Choroid plexus epithelial cell (primary cell): ENCODE results near the gene KLHL29.

ENCODE experiments used
- DNase-seq: peaks from one replicate; pipeline ENCODE4 v3.0.0-alpha.2; 2010; ENCODE audit warnings: low read depth
- H3K4me3 ChIP-seq: 2 replicates; pipeline ENCODE4 v1.5.1; 2011; ENCODE audit warnings: low read depth, mild to moderate bottlenecking, control low read depth, low read length, moderate library complexity
- TF ChIP-seq, protein P1 (sequence below): conservative IDR thresholded peaks from 2 replicates; pipeline ENCODE4 v1.5.1; 2011; ENCODE audit warnings: low read depth, mild to moderate bottlenecking, control low read depth, inconsistent platforms, low read length, moderate library complexity

The KLHL29 gene

DNA sequence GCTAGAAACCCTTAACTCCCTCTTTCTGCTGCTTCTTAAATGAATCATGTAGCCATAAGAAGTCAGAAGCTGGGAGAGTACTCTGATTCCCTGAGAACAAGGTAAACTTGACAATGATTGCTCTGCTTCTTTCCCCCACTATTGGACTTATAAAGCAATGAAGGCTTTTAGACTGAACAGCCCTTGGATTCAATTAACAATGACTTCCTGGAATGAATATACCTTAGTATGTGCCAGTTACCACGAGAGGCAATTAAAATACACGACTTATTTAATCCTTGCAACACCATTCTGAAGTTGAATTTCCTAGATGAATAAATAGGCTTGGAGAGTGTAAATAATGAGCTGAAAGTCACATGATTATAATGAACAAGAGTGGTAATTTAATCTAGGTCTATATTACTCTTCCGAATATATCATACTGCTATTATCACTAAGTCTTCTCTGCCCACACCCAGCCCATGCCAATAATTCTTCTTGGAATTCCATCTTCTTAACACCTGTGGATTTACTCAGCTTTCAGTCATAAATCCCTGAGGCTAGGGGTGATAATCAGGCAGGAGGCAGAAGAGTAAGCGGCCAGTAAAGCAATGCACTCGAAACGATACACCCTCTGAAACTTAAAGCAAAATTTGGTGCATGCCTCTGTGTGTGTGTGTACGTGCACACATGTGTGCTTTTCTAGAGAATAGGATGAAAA is 371.8 kb downstream of the KLHL29 start:
- DNase-seq, result no peak
- no peak overlapping the region for H3K4me3 ChIP-seq
- TF ChIP-seq, protein P1, sequence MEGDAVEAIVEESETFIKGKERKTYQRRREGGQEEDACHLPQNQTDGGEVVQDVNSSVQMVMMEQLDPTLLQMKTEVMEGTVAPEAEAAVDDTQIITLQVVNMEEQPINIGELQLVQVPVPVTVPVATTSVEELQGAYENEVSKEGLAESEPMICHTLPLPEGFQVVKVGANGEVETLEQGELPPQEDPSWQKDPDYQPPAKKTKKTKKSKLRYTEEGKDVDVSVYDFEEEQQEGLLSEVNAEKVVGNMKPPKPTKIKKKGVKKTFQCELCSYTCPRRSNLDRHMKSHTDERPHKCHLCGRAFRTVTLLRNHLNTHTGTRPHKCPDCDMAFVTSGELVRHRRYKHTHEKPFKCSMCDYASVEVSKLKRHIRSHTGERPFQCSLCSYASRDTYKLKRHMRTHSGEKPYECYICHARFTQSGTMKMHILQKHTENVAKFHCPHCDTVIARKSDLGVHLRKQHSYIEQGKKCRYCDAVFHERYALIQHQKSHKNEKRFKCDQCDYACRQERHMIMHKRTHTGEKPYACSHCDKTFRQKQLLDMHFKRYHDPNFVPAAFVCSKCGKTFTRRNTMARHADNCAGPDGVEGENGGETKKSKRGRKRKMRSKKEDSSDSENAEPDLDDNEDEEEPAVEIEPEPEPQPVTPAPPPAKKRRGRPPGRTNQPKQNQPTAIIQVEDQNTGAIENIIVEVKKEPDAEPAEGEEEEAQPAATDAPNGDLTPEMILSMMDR, result no peak

DNA sequence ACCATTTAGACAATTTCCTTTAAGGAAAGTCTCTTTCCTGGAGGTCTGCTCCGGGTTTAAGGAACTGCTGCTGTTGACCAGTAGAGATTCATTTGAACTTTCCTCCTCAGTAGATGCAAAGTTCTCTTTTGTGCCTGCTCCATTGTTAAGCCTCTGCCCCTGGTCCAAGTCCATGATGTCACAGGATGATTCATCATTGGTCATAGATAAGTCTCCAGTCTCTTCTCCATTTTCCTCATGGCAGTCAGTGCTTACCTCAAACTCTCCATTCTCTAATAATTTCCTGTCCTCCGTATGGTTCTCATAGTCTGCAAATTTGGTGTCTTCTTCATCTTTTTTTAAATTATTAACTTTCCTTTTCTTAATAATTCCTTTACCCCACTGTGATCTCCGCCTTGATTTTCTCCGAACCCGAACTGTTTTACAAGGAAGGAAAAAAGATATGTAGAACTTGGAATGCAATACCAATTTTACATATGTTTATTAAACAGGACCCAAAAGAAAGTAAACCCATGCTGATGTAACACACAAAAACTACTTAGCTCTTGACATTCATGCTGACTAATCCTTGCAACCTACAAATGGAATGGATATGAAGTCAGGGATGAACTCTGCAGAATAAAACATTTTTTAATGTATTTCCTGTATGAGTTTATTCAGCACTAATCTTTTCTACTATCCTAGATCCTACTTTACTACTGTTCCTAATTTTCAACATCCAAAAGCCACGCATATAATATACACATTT is 372.9 kb downstream of the KLHL29 start:
- TF ChIP-seq, protein P1, result no peak
- H3K4me3 ChIP-seq, result no peak overlapping the region
- peak; percentile 76 for DNase-seq
